Measurements from ENCODE around the gene PTDSS2. TPM values are rescaled to one million over a fixed set of nuclear protein-coding genes. Genes with fewer than 3 reads are reported as not detected.

The PTDSS2 gene
- total and polyA plus RNA-seq, 9 of the 15 experiments (the other 6 are each of a cell fraction or from before 2014, with no cell fraction given) = 0.45 to 53.9 (median 17.2) TPM

- in situ Hi-C loops (cut with MboI) = loop anchor here (5.0 kb wide), 1 partner anchor 321 kb away; a partner anchor contains a TSS
- Histone ChIP-seq H3K9me1 (ENCODE audit: control insufficient read depth, insufficient read depth, low read length) (no peaks in the 10 kb centered on the region), H3K9me3 (replicated peaks; ENCODE audit: control insufficient read depth, insufficient read depth, low read depth, low read length) (peaks cover 6% of the 10 kb centered on the region), H3K27me3 (ENCODE audit: control insufficient read depth in 2 of 2, insufficient read depth in 2 of 2, low read length in 2 of 2) (no peaks in the 10 kb centered on the region), H4K20me1 (replicated peaks; ENCODE audit: control insufficient read depth, insufficient read depth, low read length) (no peaks in the 10 kb centered on the region), H3K36me3 (ENCODE audit: control insufficient read depth, insufficient read depth, low read length) (peaks cover 8% of the 10 kb centered on the region; the same call in 1 of the 3 replicates), H3K4me2 (ENCODE audit: insufficient read depth, low read length) (peak overlapping the region; percentile 63), H3K9ac (ENCODE audit: insufficient read depth in 1 of 2, low read depth in 2 of 2, low read length in 2 of 2) (peak overlapping the region; percentile 14 to 20; a peak in 2 of 4 replicates), H3K79me2 (ENCODE audit: control insufficient read depth, insufficient read depth, low read length) (no peaks in the 10 kb centered on the region), H3K4me3 (peak overlapping the region; percentile 9; the same call in 1 of the 2 replicates), H2AFZ (ENCODE audit: low read depth, low read length) (peak overlapping the region; percentile 85), H3K4me1 (replicated peaks in 1 of 2; ENCODE audit: control insufficient read depth in 2 of 2, insufficient read depth in 2 of 2, low read length in 2 of 2) (peaks cover 0 to 17% of the 10 kb centered on the region in 2 experiments; a peak in 3 of 5 replicates), H3K27ac (ENCODE audit: extremely low read depth, low read depth, low read length) (peak overlapping the region; percentile 78)
- BruUV-seq (replicated peaks) = no TSS peak
- intact Hi-C loops (cut with micrococcal nuclease) = loop anchor here (5.0 kb wide), 1 partner anchor 76 kb away; the partner anchor contains the start of gene ANO9
- CTCF ChIA-PET (ENCODE audit: low intra/inter-chr PET ratio) = interaction anchor here (0.6 to 1.8 kb wide), 9 partner anchors 16 to 283 kb away, joined by 3 to 25 read pairs (median 3); partner anchors contain the start of gene ANO9
- peak; percentile 75 for FAIRE-seq
- DNase-seq (ENCODE audit: extremely low read depth in 1 of 4, low spot score in 3 of 4) = peak; percentile 92 to 95 (median 94)
- 13% methylated on average over 54 of the region's 74 CpGs for WGBS (ENCODE audit: insufficient coverage, low coverage, missing lambda C conversion rate)
- POLR2A ChIA-PET = interaction anchor here (0.5 to 1.3 kb wide), 10 partner anchors 12 to 321 kb away, joined by 3 to 5 read pairs (median 3); no protein-coding TSS in a partner anchor
- peak; percentile 99 for ATAC-seq
- TF ChIP-seq ZNF280A (IDR thresholded peaks at IDR 0.05; ENCODE audit: low read depth, partially characterized antibody) (no peak), ZNF23 (CRISPR knock-in tag; IDR thresholded peaks at IDR 0.05) (no peak), ZNF124 (CRISPR knock-in tag; IDR thresholded peaks at IDR 0.05) (no peak), HBP1 (CRISPR knock-in tag; IDR thresholded peaks at IDR 0.05) (no peak), THRA (IDR thresholded peaks at IDR 0.05) (no peak), COPS2 (conservative IDR thresholded peaks at IDR 0.05) (no peak), SMAD3 (CRISPR knock-in tag; conservative IDR thresholded peaks at IDR 0.05) (0 out of 2 replicates have a peak, but pooled peaks have one; percentile 7), POLR2B (IDR thresholded peaks at IDR 0.05; ENCODE audit: low read depth, partially characterized antibody) (no peak), HOMEZ (CRISPR knock-in tag; IDR thresholded peaks at IDR 0.05) (0 out of 2 replicates have a peak, but pooled peaks have one; percentile 29), ZNF395 (CRISPR knock-in tag; IDR thresholded peaks at IDR 0.05) (peak; percentile 81; the same call in 1 of the 2 replicates), ZSCAN29 (IDR thresholded peaks at IDR 0.05) (no peak)
These were observed 68.6 kb downstream of the PTDSS2 start for GRCh38 chr11:518463-519202.
